Transverse colon (tissue), 4 donors: ENCODE measurements around the gene DNAH8.

ENCODE experiments used
- POLR2A ChIP-seq: fragments of 450-650 bp; IDR thresholded peaks from one replicate; pipeline ENCODE4 v1.6.1; 2016; ENCODE audit warnings: antibody characterized with exemption, mild to moderate bottlenecking, moderate library complexity
- POLR2AphosphoS5 ChIP-seq, 3 donors: sonication (generic); formaldehyde crosslinking; IDR thresholded peaks; one replicate each; pipeline ENCODE4 v1.6.1; 2016; ENCODE audit warnings: antibody characterized with exemption in 3 of 3
- TF ChIP-seq, protein P1 (sequence below), 5 experiments: fragments of 200-600 bp in 3 of 5; fragments of 450-650 bp in 2 of 5; sonication (generic) in 3 of 5; IDR thresholded peaks; 1 replicate in 2 of 5; 2 replicates in 3 of 5; pipeline ENCODE4 v1.5.1; 2016 to 2017; ENCODE audit warnings: antibody characterized with exemption in 5 of 5, inconsistent platforms in 3 of 5, mild to moderate bottlenecking in 2 of 5, moderate library complexity in 1 of 5

- no peak for TF ChIP-seq POLR2AphosphoS5 (IDR thresholded peaks at IDR 0.05)
- TF ChIP-seq, protein P1, sequence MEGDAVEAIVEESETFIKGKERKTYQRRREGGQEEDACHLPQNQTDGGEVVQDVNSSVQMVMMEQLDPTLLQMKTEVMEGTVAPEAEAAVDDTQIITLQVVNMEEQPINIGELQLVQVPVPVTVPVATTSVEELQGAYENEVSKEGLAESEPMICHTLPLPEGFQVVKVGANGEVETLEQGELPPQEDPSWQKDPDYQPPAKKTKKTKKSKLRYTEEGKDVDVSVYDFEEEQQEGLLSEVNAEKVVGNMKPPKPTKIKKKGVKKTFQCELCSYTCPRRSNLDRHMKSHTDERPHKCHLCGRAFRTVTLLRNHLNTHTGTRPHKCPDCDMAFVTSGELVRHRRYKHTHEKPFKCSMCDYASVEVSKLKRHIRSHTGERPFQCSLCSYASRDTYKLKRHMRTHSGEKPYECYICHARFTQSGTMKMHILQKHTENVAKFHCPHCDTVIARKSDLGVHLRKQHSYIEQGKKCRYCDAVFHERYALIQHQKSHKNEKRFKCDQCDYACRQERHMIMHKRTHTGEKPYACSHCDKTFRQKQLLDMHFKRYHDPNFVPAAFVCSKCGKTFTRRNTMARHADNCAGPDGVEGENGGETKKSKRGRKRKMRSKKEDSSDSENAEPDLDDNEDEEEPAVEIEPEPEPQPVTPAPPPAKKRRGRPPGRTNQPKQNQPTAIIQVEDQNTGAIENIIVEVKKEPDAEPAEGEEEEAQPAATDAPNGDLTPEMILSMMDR (IDR thresholded peaks at IDR 0.05) = no peak
- TF ChIP-seq POLR2A = no peak
Measured at GRCh38 chr6:38724343-38724742, 9.2 kb downstream of the DNAH8 start.
